ENCODE data around the gene IGHMBP2.
A peak's percentile ranks its signal among the peaks of the same experiment; 100 is the strongest.

The IGHMBP2 gene

DNA sequence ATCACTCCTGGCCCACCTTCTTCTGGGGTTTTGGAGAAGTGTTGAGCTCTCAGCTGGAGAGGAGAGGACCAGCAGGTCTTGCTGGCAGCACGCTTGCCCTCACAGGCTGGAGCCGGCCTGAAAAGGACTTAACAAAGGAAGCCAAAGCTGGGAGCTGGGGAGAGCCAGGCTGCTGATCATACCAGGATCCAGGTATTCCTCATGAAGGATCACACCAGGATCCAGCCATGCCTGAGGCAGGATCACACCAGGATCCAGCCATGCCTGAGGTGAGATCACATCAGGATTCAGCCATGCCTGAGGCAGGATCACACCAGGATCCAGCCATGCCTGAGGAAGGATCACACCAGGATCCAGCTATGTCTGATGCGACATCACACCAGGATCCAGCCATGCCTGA is 60.1 kb downstream of the IGHMBP2 start:
- H3K9me3 Mint-ChIP-seq = peaks cover 5% of the 10 kb centered on the region
- TF ChIP-seq, protein P1, sequence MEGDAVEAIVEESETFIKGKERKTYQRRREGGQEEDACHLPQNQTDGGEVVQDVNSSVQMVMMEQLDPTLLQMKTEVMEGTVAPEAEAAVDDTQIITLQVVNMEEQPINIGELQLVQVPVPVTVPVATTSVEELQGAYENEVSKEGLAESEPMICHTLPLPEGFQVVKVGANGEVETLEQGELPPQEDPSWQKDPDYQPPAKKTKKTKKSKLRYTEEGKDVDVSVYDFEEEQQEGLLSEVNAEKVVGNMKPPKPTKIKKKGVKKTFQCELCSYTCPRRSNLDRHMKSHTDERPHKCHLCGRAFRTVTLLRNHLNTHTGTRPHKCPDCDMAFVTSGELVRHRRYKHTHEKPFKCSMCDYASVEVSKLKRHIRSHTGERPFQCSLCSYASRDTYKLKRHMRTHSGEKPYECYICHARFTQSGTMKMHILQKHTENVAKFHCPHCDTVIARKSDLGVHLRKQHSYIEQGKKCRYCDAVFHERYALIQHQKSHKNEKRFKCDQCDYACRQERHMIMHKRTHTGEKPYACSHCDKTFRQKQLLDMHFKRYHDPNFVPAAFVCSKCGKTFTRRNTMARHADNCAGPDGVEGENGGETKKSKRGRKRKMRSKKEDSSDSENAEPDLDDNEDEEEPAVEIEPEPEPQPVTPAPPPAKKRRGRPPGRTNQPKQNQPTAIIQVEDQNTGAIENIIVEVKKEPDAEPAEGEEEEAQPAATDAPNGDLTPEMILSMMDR (IDR thresholded peaks at IDR 0.05; ENCODE audit: unreplicated experiment in 3 of 3) = no peak

GRCh38 chr11:68965901-68966853 is 62.5 kb downstream of the IGHMBP2 start:
- TF ChIP-seq, protein P1 (IDR thresholded peaks at IDR 0.05; ENCODE audit: unreplicated experiment in 3 of 3) = no peak
- no peaks in the 10 kb centered on the region for H3K36me3 Mint-ChIP-seq (ENCODE audit: low read depth)

More for the DNA sequence above, 60.1 kb downstream of the IGHMBP2 start:
- H3K4me1 Mint-ChIP-seq = peaks cover 7% of the 10 kb centered on the region
- H3K27me3 Mint-ChIP-seq (ENCODE audit: low read depth) = peaks cover 15% of the 10 kb centered on the region
- H3K4me3 Mint-ChIP-seq = no peak overlapping the region
- no peak overlapping the region for H3K27ac Mint-ChIP-seq
- H3K36me3 Mint-ChIP-seq (ENCODE audit: low read depth) = no peaks in the 10 kb centered on the region

DNA sequence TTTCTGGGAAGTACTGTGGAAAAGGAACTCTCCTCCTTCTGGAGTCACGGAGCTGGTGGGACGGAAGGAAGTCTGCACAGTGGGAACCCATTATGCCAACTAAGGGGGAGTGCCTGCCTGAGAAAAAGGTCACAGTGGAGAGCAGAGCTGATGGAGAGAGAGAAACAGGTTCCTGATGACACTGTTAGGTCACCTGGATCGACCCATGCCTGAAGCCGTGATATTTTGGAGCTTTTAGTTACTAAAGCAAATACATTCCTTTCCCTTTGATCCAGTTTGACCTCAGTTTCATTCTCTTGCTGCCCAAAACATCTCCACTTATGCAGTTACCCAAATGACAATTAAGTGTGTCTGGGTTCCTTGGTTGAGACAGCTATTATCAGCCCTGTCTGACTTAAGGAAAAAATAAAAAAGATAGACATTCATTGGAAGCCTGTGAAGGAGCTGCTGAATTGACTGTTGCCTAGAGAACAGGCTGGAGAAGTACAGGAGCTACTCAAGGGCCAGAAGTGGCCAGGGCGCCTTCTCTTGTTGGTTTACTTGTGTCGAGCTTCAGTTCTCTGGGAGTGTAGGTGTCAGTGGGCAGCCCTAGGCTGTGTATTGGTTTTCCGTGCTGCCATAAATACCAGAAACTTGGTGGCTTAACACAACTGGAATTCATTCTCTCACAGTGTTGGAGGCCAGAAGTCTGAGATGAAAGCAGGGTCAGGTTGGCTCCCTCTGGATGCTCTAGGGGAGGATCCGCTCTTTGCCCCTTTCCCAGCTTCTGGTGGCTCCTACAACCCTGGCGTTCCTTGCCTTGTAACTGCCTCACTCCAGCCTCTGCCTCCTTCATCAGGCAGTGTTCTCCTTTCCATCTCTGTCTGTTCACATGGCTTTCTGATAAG is 63.4 kb downstream of the IGHMBP2 start:
- TF ChIP-seq, protein P1 (IDR thresholded peaks at IDR 0.05; ENCODE audit: unreplicated experiment in 3 of 3) = no peak
- no peak overlapping the region for H3K4me3 Mint-ChIP-seq
- H3K36me3 Mint-ChIP-seq (ENCODE audit: low read depth) = no peaks in the 10 kb centered on the region
- H3K27ac Mint-ChIP-seq = peak overlapping the region in 1 of 3 experiments; percentile 31
- H3K27me3 Mint-ChIP-seq (ENCODE audit: low read depth) = peaks cover 15% of the 10 kb centered on the region
- H3K4me1 Mint-ChIP-seq = peaks cover 7% of the 10 kb centered on the region
- peaks cover 5% of the 10 kb centered on the region for H3K9me3 Mint-ChIP-seq

More at GRCh38 chr11:68965901-68966853, 62.5 kb downstream of the IGHMBP2 start:
- peaks cover 15% of the 10 kb centered on the region for H3K27me3 Mint-ChIP-seq (ENCODE audit: low read depth)
- peak overlapping the region in 2 of 3 experiments; percentile 11 to 31 for H3K27ac Mint-ChIP-seq
- H3K4me1 Mint-ChIP-seq = peaks cover 7% of the 10 kb centered on the region
- peaks cover 5% of the 10 kb centered on the region for H3K9me3 Mint-ChIP-seq
- H3K4me3 Mint-ChIP-seq = no peak overlapping the region

- Mint-ChIP-seq H3K27ac (no peak overlapping the region), H3K4me1 (peaks cover 21% of the 10 kb centered on the region), H3K9me3 (peaks cover 5% of the 10 kb centered on the region), H3K36me3 (ENCODE audit: low read depth) (no peaks in the 10 kb centered on the region), H3K27me3 (ENCODE audit: low read depth) (peaks cover 11% of the 10 kb centered on the region), H3K4me3 (no peak overlapping the region)
- TF ChIP-seq, protein P1 (IDR thresholded peaks at IDR 0.05; ENCODE audit: unreplicated experiment in 3 of 3) = no peak
Measured at GRCh38 chr11:68968306-68969250, 64.9 kb downstream of the IGHMBP2 start.

- Mint-ChIP-seq H3K4me3 (no peak overlapping the region), H3K4me1 (peaks cover 25% of the 10 kb centered on the region), H3K9me3 (peaks cover 3% of the 10 kb centered on the region), H3K36me3 (ENCODE audit: low read depth) (no peaks in the 10 kb centered on the region), H3K27me3 (ENCODE audit: low read depth) (peaks cover 14% of the 10 kb centered on the region), H3K27ac (no peak overlapping the region)
- TF ChIP-seq, protein P1 (IDR thresholded peaks at IDR 0.05; ENCODE audit: unreplicated experiment in 3 of 3) = no peak
Measured at GRCh38 chr11:68969386-68969785, 65.7 kb downstream of the IGHMBP2 start.

Data from nephron (organoid).